GM06990 (cell line): ENCODE measurements around the gene TPSG1.
"Not testable (repeated sequence)": the region's sequence is repeated elsewhere in the genome, so short reads cannot be mapped to it uniquely, and the experiment has no call there.

Source experiments
- DNase-seq: peaks from one replicate; pipeline ENCODE4 v3.0.0-alpha.2; 2011; ENCODE audit not compliant: insufficient read length; ENCODE audit errors: extremely low read depth
- H3K27me3 ChIP-seq: replicated peaks from 2 replicates; pipeline ENCODE4 v1.6.0; 2011; ENCODE audit warnings: low read length; ENCODE audit not compliant: control insufficient read depth, insufficient read depth
- H3K36me3 ChIP-seq: 2 replicates; pipeline ENCODE4 v1.5.1; 2011; ENCODE audit warnings: low read length; ENCODE audit not compliant: control insufficient read depth, insufficient read depth
- H3K4me3 ChIP-seq: replicated peaks from 2 replicates; pipeline ENCODE4 v1.5.1; 2011; ENCODE audit warnings: low read depth, mild to moderate bottlenecking, control low read depth, low read length
- TF ChIP-seq, protein P1 (sequence below): IDR thresholded peaks from 2 replicates; pipeline ENCODE4 v1.5.1; 2011; ENCODE audit warnings: low read length, control low read depth, mild to moderate bottlenecking, inconsistent platforms; ENCODE audit not compliant: insufficient read depth, poor library complexity, severe bottlenecking

Gene TPSG1

GRCh38 chr16:1258225-1258600 is 33.1 kb upstream of the TPSG1 start:
- H3K36me3 ChIP-seq: no peaks in the 10 kb centered on the region
- H3K4me3 ChIP-seq: no peak overlapping the region
- no peaks in the 10 kb centered on the region; the same call in 1 of the 2 replicates for H3K27me3 ChIP-seq
- TF ChIP-seq, protein P1, sequence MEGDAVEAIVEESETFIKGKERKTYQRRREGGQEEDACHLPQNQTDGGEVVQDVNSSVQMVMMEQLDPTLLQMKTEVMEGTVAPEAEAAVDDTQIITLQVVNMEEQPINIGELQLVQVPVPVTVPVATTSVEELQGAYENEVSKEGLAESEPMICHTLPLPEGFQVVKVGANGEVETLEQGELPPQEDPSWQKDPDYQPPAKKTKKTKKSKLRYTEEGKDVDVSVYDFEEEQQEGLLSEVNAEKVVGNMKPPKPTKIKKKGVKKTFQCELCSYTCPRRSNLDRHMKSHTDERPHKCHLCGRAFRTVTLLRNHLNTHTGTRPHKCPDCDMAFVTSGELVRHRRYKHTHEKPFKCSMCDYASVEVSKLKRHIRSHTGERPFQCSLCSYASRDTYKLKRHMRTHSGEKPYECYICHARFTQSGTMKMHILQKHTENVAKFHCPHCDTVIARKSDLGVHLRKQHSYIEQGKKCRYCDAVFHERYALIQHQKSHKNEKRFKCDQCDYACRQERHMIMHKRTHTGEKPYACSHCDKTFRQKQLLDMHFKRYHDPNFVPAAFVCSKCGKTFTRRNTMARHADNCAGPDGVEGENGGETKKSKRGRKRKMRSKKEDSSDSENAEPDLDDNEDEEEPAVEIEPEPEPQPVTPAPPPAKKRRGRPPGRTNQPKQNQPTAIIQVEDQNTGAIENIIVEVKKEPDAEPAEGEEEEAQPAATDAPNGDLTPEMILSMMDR: no peak
- DNase-seq: no peak

- TF ChIP-seq, protein P1: no peak
- no peaks in the 10 kb centered on the region for H3K36me3 ChIP-seq
- H3K27me3 ChIP-seq: no peaks in the 10 kb centered on the region; the same call in 1 of the 2 replicates
- DNase-seq: no peak
- no peak overlapping the region for H3K4me3 ChIP-seq
Observed at GRCh38 chr16:1257561-1258224, 32.6 kb upstream of the TPSG1 start.

GRCh38 chr16:1256874-1257322 is 31.8 kb upstream of the TPSG1 start:
- no peaks in the 10 kb centered on the region; the same call in 1 of the 2 replicates for H3K27me3 ChIP-seq
- H3K36me3 ChIP-seq: no peaks in the 10 kb centered on the region
- DNase-seq: no peak
- TF ChIP-seq, protein P1: no peak
- H3K4me3 ChIP-seq: no peak overlapping the region

DNA sequence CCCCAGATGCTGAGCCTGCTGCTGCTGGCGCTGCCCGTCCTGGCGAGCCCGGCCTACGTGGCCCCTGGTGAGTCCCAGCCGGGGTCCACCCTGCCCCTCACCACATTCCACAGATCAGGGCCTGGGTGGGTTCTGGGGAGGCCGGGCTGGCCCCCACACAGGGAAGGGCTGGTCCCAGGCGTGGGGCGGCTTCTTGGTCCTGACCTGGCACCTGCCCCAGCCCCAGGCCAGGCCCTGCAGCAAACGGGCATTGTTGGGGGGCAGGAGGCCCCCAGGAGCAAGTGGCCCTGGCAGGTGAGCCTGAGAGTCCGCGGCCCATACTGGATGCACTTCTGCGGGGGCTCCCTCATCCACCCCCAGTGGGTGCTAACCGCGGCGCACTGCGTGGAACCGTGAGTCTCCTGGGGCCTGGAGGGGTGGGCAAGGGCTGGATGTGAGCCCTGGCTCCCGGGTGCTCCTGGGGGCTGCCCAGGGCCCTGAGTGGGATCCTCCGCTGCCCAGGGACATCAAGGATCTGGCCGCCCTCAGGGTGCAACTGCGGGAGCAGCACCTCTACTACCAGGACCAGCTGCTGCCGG is 31.3 kb upstream of the TPSG1 start:
- not testable (repeated sequence) for H3K27me3 ChIP-seq, DNase-seq

DNA sequence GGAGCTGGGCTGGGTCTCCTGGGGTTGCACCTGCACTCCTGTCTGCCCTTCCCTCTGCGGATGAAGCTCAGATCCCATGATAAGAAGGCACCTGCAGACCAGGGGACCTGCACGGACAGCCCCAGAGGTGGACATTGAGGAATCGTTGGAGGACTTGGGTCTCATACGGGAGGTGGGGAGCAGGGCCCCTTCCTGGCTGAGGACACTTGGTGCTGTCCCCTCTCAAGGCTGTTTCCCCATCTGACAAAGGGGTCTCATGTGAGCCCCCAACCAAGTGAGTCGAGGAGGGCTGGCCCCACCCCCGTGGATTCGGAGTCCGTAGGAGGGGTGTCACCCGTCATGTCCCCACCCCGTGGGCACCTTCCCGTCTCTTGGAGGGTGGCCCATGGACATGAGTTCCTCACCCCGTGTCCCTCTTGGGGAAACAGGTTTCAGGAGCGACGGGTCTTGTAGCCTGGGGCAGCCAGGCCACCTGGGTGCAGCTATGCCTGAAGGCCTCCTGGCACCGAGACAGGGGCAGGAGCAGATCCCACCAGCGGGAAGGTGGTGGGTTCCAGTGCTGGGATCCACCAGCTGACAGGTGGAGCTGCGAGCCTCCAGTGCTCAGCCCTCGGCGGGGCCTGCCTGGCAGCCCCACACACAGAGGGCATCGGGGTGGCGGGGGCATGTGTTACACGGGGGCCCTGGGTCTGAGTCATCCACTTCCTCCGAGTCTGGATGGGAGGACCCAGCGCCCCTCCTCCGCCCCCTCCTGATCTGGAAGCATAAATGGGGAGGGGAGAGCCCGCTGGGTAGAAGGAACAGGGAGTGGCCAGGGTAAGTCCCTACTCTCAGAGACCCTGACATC is 30.4 kb upstream of the TPSG1 start, which contains the start of gene TPSD1:
TPSD1 (plus strand) TSS at position 794 of the 847 bp plus-strand sequence. CDS start 212 bp downstream, outside the sequence.
- H3K27me3 ChIP-seq, H3K4me3 ChIP-seq, DNase-seq, H3K36me3 ChIP-seq: not testable (repeated sequence)

More for the DNA sequence above, 31.3 kb upstream of the TPSG1 start:
- not testable (repeated sequence) for H3K36me3 ChIP-seq, H3K4me3 ChIP-seq

DNA sequence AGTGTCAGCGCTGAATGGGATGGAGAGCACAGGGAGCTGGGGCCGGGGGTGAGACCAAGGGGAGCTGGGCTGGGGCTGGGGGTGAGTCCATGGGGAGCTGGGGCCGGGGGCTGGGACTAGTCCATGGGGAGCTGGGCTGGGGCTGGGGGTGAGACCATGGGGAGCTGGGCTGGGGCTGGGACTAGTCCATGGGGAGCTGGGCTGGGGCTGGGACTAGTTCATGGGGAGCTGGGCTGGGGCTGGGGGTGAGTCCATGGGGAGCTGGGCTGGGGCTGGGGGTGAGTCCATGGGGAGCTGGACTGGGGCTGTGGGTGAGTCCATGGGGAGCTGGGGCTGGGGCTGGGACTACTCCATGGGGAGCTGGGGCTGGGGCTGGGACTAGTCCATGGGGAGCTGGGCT is 29.8 kb upstream of the TPSG1 start:
- not testable (repeated sequence) for H3K27me3 ChIP-seq, H3K36me3 ChIP-seq, DNase-seq, H3K4me3 ChIP-seq

DNA sequence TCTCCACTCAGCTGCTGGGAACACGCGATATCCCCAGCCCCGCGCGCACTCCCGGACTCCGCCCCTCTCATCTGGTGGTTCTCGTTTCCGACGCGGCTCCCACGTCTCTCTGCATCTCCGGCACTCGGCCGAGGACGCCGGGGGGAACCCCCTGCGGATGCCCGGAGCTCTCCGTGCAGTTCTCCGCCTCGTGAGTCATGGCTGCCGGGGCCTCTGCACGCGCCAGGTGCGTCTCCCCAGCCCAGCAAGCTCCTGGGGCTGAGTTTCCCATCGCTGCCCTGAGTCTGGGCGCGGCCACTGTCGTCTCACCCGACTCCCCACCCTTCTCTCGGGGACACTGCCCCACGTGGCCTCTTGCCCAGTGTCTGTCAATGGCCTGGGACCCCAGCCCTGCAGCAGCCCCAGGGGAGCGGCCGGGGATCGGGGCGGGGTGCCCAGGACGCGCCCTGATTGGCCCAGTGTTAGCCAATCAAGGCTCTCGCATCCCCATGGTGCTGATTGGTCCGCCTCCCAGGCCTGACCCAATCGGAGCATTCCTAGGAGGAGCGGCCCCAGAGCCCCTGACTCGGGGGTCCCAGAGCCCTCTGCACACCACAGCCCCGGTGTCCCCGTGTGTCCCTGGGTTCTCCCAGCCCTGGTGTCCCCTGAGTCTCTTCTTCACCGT is 28.8 kb upstream of the TPSG1 start:
- H3K4me3 ChIP-seq, H3K27me3 ChIP-seq, DNase-seq, H3K36me3 ChIP-seq: not testable (repeated sequence)

DNA sequence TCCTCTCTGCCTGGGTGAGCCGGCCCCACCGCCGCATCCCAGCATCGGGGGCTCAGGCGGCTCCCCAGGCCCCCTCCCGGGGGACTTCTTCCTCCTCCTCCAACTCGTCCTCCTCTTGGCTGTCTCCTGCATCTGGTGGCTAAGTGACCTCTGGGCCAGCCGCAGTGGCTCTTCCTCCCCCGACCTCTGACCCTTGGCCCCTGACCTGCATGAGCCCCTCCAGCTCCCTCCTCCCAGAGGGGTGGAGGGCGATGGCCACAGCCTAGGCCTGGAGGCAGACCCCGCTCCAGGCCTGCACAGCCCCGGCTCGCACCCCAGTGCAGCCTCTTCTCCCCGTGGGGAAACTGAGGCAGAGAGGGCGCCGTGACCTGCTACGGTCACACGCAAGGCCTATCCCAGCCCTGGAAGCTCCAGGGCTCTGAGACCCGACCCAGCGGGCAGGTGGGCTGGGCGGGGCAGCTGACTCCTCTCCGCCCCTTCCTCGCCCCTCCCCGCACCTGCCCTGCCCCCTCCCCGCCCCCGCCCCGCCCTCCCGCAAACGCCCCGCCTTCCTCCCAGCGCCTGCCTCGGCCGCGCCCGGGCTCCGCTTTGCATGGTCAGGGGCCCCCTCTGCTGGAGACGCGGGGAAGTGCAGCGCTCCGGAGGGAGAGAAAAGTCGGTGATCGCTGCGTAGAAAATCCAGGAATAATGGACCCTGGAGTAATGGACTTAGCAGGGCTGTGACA is 24.1 kb upstream of the TPSG1 start:
- H3K27me3 ChIP-seq, H3K36me3 ChIP-seq, H3K4me3 ChIP-seq, DNase-seq: not testable (repeated sequence)

DNA sequence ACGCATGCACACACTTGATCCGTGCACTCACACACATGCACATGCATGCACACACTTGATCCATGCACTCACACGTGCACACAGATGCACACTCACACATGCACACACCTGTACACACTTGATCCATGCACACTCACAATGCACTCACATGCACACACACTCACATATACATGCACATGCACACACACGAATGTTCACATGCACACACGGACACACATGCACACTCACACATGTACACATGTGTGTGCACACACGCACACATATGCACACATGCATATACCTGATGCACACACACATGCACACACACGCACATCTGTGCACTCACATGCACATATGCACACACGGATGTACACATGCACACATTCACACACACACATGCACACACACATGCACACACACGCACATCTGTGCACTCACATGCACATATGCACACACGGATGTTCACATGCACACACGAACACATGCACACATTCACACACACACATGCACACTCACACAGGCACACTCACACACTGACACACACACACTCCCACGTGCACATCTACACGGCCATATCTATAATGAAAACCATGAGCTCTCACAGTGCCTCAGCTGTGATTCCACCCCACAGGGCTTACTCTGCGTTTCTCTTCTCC is 23.0 kb upstream of the TPSG1 start:
- DNase-seq, H3K36me3 ChIP-seq, H3K4me3 ChIP-seq, H3K27me3 ChIP-seq: not testable (repeated sequence)
